ENCODE measurements around the gene RSPRY1. TPM values are rescaled to one million over a fixed set of nuclear protein-coding genes. Genes with fewer than 3 reads are reported as not detected.

Gene RSPRY1
- total and polyA plus RNA-seq, 2 of the 8 experiments (the other 6 are each of a cell fraction or from before 2014, with no cell fraction given), result 11.5 to 32.5 TPM

- Histone ChIP-seq H3K56ac (replicated peaks; ENCODE audit: insufficient read length, low read depth, low read length) (no peak overlapping the region), H3K23ac (ENCODE audit: insufficient read length) (no peak overlapping the region), H3K18ac (ENCODE audit: extremely low read depth, low read length) (0 out of 2 replicates have a peak overlapping the region, but pooled peaks have one; percentile 16), H3K79me1 (ENCODE audit: low read depth, low read length) (peaks cover 11% of the 10 kb centered on the region; the same call in 1 of the 2 replicates), H3K9me3 (ENCODE audit: insufficient read depth in 2 of 2, low read depth in 1 of 2, low read length in 1 of 2) (no peaks in the 10 kb centered on the region), H2AFZ (ENCODE audit: low read length) (0 out of 2 replicates have a peak overlapping the region, but pooled peaks have one; percentile 19), H3K27me3 (replicated peaks in 1 of 4; ENCODE audit: control insufficient read depth in 3 of 4, extremely low read depth in 1 of 4, insufficient read depth in 3 of 4, low read length in 3 of 4) (no peaks in the 10 kb centered on the region), H2BK15ac (ENCODE audit: low read length) (no peak overlapping the region), H3K14ac (ENCODE audit: insufficient read length) (no peak overlapping the region), H2BK20ac (ENCODE audit: low read length) (no peak overlapping the region), H3K4me1 (replicated peaks in 1 of 4; ENCODE audit: control insufficient read depth in 3 of 4, insufficient read depth in 4 of 4, low read length in 3 of 4) (peaks cover 0 to 7% (median 4%) of the 10 kb centered on the region in 4 experiments; a peak in 6 of 7 replicates), H4K91ac (replicated peaks; ENCODE audit: insufficient read length, low read length) (no peak overlapping the region), H2BK120ac (replicated peaks; ENCODE audit: low read depth, low read length) (no peak overlapping the region), H3K36me3 (ENCODE audit: control insufficient read depth in 2 of 4, insufficient read depth in 4 of 4, low read length in 3 of 4) (no peaks in the 10 kb centered on the region), H3K27ac (ENCODE audit: low read depth, low read length) (no peak overlapping the region), H2AK5ac (ENCODE audit: low read depth, low read length) (no peak overlapping the region), H2BK12ac (ENCODE audit: low read depth, low read length) (no peak overlapping the region), H3K4me3 (ENCODE audit: extremely low read depth in 1 of 4, insufficient read depth in 2 of 4, low read depth in 3 of 4, low read length in 4 of 4) (peak overlapping the region; percentile 70 to 94 (median 88)), H3K79me2 (ENCODE audit: control insufficient read depth in 1 of 2, insufficient read depth in 2 of 2, low read length in 2 of 2) (peaks cover 4 to 84% of the 10 kb centered on the region in 2 experiments), H2BK5ac (ENCODE audit: low read depth, low read length) (no peak overlapping the region), H3K23me2 (ENCODE audit: low read depth, low read length) (peaks cover 14% of the 10 kb centered on the region), H3K4ac (replicated peaks; ENCODE audit: insufficient read length, low read depth, low read length) (no peak overlapping the region), H3K9ac (replicated peaks in 1 of 4; ENCODE audit: extremely low read depth in 1 of 4, low read depth in 3 of 4, low read length in 3 of 4) (peak overlapping the region; percentile 41 to 71 (median 70)), H4K8ac (ENCODE audit: extremely low read depth, insufficient read depth, low read length) (no peak overlapping the region), H4K20me1 (replicated peaks in 1 of 2; ENCODE audit: control insufficient read depth in 1 of 2, insufficient read depth in 2 of 2, low read length in 2 of 2) (no peaks in the 10 kb centered on the region), H3K4me2 (ENCODE audit: insufficient read depth in 1 of 2, low read depth in 2 of 2, low read length in 2 of 2) (peak overlapping the region; percentile 89 to 92), H4K5ac (ENCODE audit: insufficient read length, low read depth, low read length) (no peak overlapping the region)
- DNase-seq (ENCODE audit: low read depth in 1 of 2, low spot score in 2 of 2), result peak in 1 of 2 experiments; percentile 53
- WGBS, 2 experiments (ENCODE audit: extremely low coverage in 1 of 2, insufficient coverage in 1 of 2, insufficient read length in 1 of 2, insufficient replicate concordance in 2 of 2, low coverage in 1 of 2, low lambda C conversion rate in 2 of 2, missing lambda C conversion rate in 1 of 2), result 9% methylated on average over 28 of the region's 28 CpGs; no CpG with 5 or more reads in 1 of the 2 experiments
- no peak for FAIRE-seq
- ChIA-PET POLR2A (ENCODE audit: partially characterized antibody) (interaction anchor here (0.8 to 2.4 kb wide), 7 partner anchors 36 to 111 kb away, joined by 3 to 11 read pairs (median 5); no protein-coding TSS in a partner anchor), CTCF (ENCODE audit: partially characterized antibody) (interaction anchor here (0.7 to 1.3 kb wide), 3 partner anchors 17 to 56 kb away, joined by 3 read pairs; no protein-coding TSS in a partner anchor)
- TF ChIP-seq RNF2 (IDR thresholded peaks at IDR 0.05; ENCODE audit: borderline replicate concordance, low read depth, low read length, missing control alignments, poor library complexity, severe bottlenecking) (no peak), CREB1 (IDR thresholded peaks at IDR 0.05) (no peak), CHD2 (IDR thresholded peaks at IDR 0.05; ENCODE audit: low read length) (no peak), CTCF (IDR thresholded peaks at IDR 0.05; ENCODE audit: control extremely low read depth in 1 of 3, insufficient read depth in 1 of 3, low read depth in 1 of 3, low read length in 3 of 3) (no peak), RAD21 (IDR thresholded peaks at IDR 0.05 in 1 of 2, conservative IDR thresholded peaks at IDR 0.05 in 1 of 2; ENCODE audit: low read depth in 2 of 2, low read length in 2 of 2) (no peak), KDM5A (IDR thresholded peaks at IDR 0.05; ENCODE audit: low read length) (no peak), NANOG (IDR thresholded peaks at IDR 0.05; ENCODE audit: insufficient read depth, low read depth, low read length, poor library complexity, severe bottlenecking) (no peak)
These were observed 1.0 kb downstream of the RSPRY1 start for GRCh38 chr16:57186872-57187854.

Measured in H1 (cell line).